Activated naive CD4-positive, alpha-beta T cell treated with anti-CD3 and anti-CD28 coated beads, Interleukin-2, amount 10 ng/mL, durations not matched to agents 7 days and 5 days (primary cell): ENCODE results near the gene ZFP36L1.

Source experiments
- CTCF ChIA-PET: fragments of 350-600 bp; sonication (Branson Sonifier 250); formaldehyde crosslinking; loops from one replicate; lab custom pipeline; 2021; ENCODE audit warnings: antibody characterized with exemption; lab: Charles Lee
- DNase-seq: peaks from one replicate; pipeline ENCODE4 v3.0.0-alpha.2; 2020
- H3K27ac Mint-ChIP-seq: one replicate; pipeline ENCODE4 v1.8.0; 2021; ENCODE audit warnings: mild to moderate bottlenecking, moderate library complexity, mixed read lengths
- H3K27me3 Mint-ChIP-seq: one replicate; pipeline ENCODE4 v1.8.0; 2021; ENCODE audit warnings: mild to moderate bottlenecking, mixed read lengths
- H3K36me3 Mint-ChIP-seq: one replicate; pipeline ENCODE4 v1.8.0; 2021; ENCODE audit warnings: mixed read lengths
- H3K4me1 Mint-ChIP-seq: one replicate; pipeline ENCODE4 v1.8.0; 2021; ENCODE audit warnings: mixed read lengths
- H3K4me3 Mint-ChIP-seq: one replicate; pipeline ENCODE4 v1.8.0; 2021; ENCODE audit warnings: mild to moderate bottlenecking, moderate library complexity, mixed read lengths
- H3K9me3 Mint-ChIP-seq: one replicate; pipeline ENCODE4 v1.8.0; 2021; ENCODE audit warnings: mixed read lengths

ZFP36L1 gene

DNA sequence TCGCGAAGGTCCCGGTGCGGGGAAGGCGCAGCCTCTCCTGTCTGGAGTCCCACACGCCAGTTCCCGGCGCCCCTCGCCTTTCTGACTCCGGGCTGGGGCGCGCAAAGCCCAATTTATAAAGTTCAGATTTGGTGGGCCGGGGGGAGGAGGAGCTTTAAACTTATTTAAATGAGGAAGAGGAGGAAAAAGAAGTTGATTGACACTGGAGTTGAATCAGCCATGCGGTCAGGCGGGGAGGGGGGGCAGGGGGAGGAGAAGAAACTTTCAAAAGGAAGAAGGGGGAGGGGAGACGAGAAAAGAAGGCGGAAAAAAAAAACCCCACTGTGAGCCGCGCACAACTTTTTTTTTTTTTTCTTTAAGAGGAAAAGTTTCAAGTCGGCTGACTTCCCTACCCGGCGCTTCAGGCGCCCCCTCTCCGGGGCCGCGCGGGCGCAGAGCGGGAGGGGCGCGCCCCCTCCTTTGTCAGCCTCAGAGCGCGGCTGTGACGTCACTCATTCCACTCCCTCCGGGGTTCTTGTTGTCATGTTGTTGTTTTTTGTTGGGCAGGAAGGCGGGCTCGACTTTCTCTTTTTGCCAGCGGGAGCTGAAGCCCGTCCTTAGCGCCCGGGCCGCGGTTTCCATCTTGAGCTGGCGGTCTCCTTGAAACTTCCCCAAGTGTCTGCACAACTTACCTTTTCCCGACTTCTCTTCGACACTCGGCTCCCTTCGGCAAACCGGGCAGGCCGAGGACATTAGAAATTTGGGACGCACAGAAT lies at the start of gene ZFP36L1:
Gene ZFP36L1 (minus strand): TSS at position 89 of the 755 bp plus-strand sequence. CDS start 129 bp downstream, outside the sequence.
- CTCF ChIA-PET, result interaction anchor here (0.6 to 1.2 kb wide), 2 partner anchors 20 to 23 kb away, joined by 3 to 8 read pairs; no protein-coding TSS in a partner anchor
- peak; percentile 97 for DNase-seq
- Mint-ChIP-seq H3K4me1 (peaks cover 48% of the 10 kb centered on the region), H3K4me3 (peak within 1 kb of the TSS; percentile 95), H3K27me3 (peaks cover 8% of the 10 kb centered on the region), H3K27ac (peak within 1 kb of the TSS; percentile 100), H3K36me3 (peaks cover 50% of the 10 kb centered on the region), H3K9me3 (no peaks in the 10 kb centered on the region)

GRCh38 chr14:68842298-68842697 lies 49.4 kb upstream of the ZFP36L1 start:
- H3K27ac Mint-ChIP-seq, result no peak overlapping the region
- H3K4me1 Mint-ChIP-seq, result peaks cover 18% of the 10 kb centered on the region
- H3K27me3 Mint-ChIP-seq, result peaks cover 16% of the 10 kb centered on the region
- no peak overlapping the region for H3K4me3 Mint-ChIP-seq
- H3K9me3 Mint-ChIP-seq, result peaks cover 4% of the 10 kb centered on the region
- CTCF ChIA-PET, result interaction anchor here (0.9 to 3.4 kb wide), 5 partner anchors 17 to 906 kb away, joined by 3 to 48 read pairs (median 6); no protein-coding TSS in a partner anchor
- no peak for DNase-seq
- H3K36me3 Mint-ChIP-seq, result no peaks in the 10 kb centered on the region

DNA sequence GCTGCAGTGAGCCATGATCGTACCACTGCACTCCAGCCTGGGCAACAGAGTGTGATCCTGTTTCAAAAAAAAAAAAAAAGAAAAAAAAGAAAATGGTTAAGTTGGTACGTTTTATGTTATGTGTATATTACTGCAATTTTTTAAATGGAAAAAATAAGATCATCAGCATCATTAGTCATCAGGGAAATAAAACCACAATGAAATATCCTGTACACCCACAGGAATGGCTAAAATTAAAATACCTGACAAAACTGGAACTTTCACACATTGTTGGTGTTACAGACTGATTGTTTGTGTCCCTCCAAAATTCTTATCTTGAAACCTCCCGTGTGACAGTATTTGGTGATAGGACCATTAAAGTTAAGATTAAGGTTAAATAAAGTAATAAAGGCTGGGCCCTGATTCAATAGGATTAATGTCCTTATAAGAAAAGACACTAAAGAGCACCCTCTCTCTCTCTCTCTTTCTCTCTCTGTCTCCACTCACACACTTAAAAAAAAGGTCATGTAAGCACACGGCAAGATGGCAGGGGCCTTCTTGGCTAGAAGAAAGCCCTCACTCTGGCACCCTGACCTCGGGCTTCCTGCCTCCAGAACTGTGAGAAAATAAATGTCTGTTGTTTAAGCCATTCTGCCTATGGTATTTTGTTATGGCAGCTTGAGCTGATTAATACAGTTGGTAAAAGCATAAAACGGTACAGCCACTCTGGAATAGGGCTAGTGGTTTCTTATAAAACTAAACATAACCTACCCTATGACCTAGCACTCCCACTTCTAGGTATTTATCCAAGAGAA lies 48.3 kb upstream of the ZFP36L1 start:
- CTCF ChIA-PET, result interaction anchor here (1.8 kb wide), 1 partner anchor 16 kb away, joined by 8 read pairs; no protein-coding TSS in a partner anchor
- DNase-seq, result no peak
- H3K36me3 Mint-ChIP-seq, result peaks cover 6% of the 10 kb centered on the region
- H3K4me1 Mint-ChIP-seq, result peaks cover 20% of the 10 kb centered on the region
- H3K4me3 Mint-ChIP-seq, result no peak overlapping the region
- H3K27me3 Mint-ChIP-seq, result peaks cover 16% of the 10 kb centered on the region
- no peak overlapping the region for H3K27ac Mint-ChIP-seq
- H3K9me3 Mint-ChIP-seq, result peaks cover 13% of the 10 kb centered on the region

- Mint-ChIP-seq H3K4me3 (no peak overlapping the region), H3K36me3 (peaks cover 12% of the 10 kb centered on the region), H3K9me3 (peaks cover 19% of the 10 kb centered on the region), H3K27ac (no peak overlapping the region), H3K4me1 (peaks cover 27% of the 10 kb centered on the region), H3K27me3 (peaks cover 16% of the 10 kb centered on the region)
- CTCF ChIA-PET, result interaction anchor here (1.8 kb wide), 1 partner anchor 15 kb away, joined by 8 read pairs; no protein-coding TSS in a partner anchor
- no peak for DNase-seq
Measured at GRCh38 chr14:68840454-68840853, 47.6 kb upstream of the ZFP36L1 start.

DNA sequence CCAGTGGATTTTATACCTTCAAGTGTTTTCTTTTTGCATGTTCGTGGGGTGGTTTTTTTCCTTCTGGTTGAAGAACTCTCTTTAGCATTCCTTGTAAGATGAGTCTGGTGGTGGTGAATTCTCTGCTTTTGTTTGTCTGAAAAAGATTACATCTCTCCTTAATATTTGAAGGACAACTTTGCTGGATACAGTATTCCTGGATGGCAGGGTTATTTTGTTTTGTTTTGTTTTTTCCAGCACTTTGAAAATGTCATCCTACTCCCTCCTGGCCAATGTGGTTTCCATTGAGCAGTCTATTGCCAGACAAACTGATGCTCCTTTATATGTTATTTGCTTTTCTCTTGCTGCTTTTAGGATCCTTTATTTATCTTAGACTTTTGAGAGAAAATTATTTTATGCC lies 43.2 kb upstream of the ZFP36L1 start:
- H3K27me3 Mint-ChIP-seq, result peaks cover 10% of the 10 kb centered on the region
- no peak for DNase-seq
- no peak overlapping the region for H3K27ac Mint-ChIP-seq
- H3K4me1 Mint-ChIP-seq, result peaks cover 16% of the 10 kb centered on the region
- H3K9me3 Mint-ChIP-seq, result peaks cover 25% of the 10 kb centered on the region
- CTCF ChIA-PET, result no interaction called here
- peaks cover 19% of the 10 kb centered on the region for H3K36me3 Mint-ChIP-seq
- no peak overlapping the region for H3K4me3 Mint-ChIP-seq

DNA sequence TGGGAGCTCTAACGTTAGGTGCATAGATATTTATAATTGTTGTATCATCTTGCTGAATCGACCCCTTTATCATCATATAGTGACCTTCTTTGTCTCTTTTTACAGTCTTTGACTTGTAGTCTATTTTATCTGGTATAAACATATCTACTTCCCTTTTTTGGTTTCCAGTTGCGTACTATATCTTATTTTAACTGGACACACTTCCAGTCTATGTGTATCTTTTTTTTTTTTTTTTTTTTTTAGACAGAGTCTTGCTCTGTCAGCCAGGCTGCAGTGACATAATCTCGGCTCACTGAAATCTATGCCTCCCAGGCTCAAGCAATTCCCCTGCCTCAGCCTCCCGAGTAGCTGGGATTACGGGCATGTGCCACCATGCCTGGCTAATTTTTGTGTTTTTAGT lies 41.9 kb upstream of the ZFP36L1 start:
- no peak for DNase-seq
- H3K4me3 Mint-ChIP-seq, result no peak overlapping the region
- H3K27ac Mint-ChIP-seq, result no peak overlapping the region

DNA sequence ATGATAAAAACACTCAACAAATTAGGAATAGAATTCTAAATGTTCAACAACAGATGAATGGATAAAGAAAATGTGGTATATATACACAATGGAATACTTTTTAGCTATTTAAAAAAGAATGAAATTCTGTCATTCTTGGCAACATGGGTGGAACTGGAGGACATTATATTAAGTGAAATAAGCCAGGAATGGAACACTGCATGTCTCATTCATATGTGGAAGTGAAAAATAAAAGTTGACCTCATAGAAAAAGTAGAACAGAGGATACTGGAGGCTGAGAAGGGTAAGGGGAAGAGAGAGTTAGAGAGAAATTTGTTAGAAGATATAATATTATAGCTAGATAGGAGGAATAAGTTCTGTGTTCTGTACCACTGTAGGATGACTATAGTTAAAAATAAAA lies 35.8 kb upstream of the ZFP36L1 start:
- CTCF ChIA-PET, result interaction anchor here (2.3 to 6.4 kb wide), 2 partner anchors 9 to 15 kb away, joined by 9 to 48 read pairs; no protein-coding TSS in a partner anchor
- peaks cover 4% of the 10 kb centered on the region for H3K36me3 Mint-ChIP-seq
- no peak overlapping the region for H3K4me3 Mint-ChIP-seq
- peaks cover 16% of the 10 kb centered on the region for H3K27me3 Mint-ChIP-seq
- no peak for DNase-seq
- no peaks in the 10 kb centered on the region for H3K9me3 Mint-ChIP-seq
- H3K4me1 Mint-ChIP-seq, result peaks cover 5% of the 10 kb centered on the region
- H3K27ac Mint-ChIP-seq, result no peak overlapping the region

More for the DNA sequence above, 41.9 kb upstream of the ZFP36L1 start:
- H3K4me1 Mint-ChIP-seq, result peaks cover 12% of the 10 kb centered on the region
- H3K9me3 Mint-ChIP-seq, result peaks cover 25% of the 10 kb centered on the region
- CTCF ChIA-PET, result interaction anchor here (1.4 kb wide), 1 partner anchor 10 kb away, joined by 6 read pairs; no protein-coding TSS in a partner anchor
- peaks cover 13% of the 10 kb centered on the region for H3K27me3 Mint-ChIP-seq
- peaks cover 19% of the 10 kb centered on the region for H3K36me3 Mint-ChIP-seq

GRCh38 chr14:68825729-68826128 lies 32.9 kb upstream of the ZFP36L1 start:
- Mint-ChIP-seq H3K27me3 (peaks cover 7% of the 10 kb centered on the region), H3K4me1 (peaks cover 18% of the 10 kb centered on the region), H3K27ac (no peak overlapping the region), H3K4me3 (no peak overlapping the region), H3K9me3 (no peaks in the 10 kb centered on the region), H3K36me3 (no peaks in the 10 kb centered on the region)
- no peak for DNase-seq
- CTCF ChIA-PET, result interaction anchor here (0.6 to 6.4 kb wide), 7 partner anchors 8 to 572 kb away, joined by 3 to 48 read pairs (median 4); no protein-coding TSS in a partner anchor

DNA sequence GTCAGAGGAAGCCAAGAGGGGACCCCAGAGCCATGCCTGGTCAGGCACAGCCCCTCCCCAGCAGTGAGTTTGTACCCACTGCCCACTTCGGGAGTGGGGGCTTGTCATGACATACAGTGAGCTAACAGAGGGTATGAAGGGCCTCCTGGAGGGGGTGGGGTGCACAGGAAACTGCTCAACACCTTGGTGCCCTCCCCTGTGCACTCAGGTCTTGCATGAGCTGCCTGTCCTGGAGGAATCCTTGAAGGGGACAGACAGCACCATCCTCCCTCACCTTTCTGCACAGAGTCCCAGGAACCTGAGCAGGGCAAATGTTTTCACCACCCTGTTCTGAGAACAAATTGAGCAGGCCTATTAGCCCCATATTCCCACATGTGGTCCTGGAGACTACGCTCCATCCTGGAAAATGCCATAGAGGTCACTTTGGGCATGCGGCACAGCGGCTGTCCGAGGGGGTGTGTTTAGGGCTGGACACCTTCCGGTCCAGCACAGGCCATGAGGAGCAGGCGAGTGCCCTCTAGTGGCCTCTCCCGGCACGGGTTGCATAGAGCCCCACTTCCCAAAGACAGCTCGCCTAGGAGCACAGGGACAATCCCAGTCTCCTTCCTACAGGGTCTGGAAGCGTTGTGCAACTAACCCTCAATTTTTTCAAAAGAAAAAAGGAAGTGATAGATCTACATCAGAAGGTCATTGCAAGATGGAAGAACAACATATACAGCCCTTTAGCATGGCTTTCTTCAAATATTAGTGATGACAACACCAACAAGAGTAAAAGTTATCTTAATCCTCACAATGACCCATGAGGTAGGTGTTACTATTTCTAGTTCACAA lies 31.9 kb upstream of the ZFP36L1 start:
- Mint-ChIP-seq H3K27ac (no peak overlapping the region), H3K4me1 (peaks cover 28% of the 10 kb centered on the region), H3K4me3 (no peak overlapping the region), H3K36me3 (no peaks in the 10 kb centered on the region), H3K9me3 (no peaks in the 10 kb centered on the region), H3K27me3 (peaks cover 6% of the 10 kb centered on the region)
- CTCF ChIA-PET, result interaction anchor here (0.7 to 6.4 kb wide), 10 partner anchors 7 to 1127 kb away, joined by 3 to 48 read pairs (median 4); no protein-coding TSS in a partner anchor
- DNase-seq, result peak; percentile 48

DNA sequence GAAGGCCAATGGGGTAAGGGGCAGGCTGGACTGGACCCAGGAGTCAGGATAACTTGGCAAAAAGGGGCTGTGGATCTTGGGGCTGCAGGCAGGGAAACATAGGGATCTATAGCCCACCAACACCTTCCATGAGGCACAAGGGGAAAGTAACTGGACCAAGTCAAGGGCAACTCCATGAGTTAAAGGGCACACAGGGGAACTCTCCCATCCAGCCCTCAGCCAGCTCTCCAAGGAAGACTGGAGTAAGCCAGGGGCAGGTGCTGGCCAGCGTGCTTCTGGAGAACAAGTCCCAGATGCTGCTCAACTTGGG lies 31.3 kb upstream of the ZFP36L1 start:
- Mint-ChIP-seq H3K36me3 (no peaks in the 10 kb centered on the region), H3K4me3 (no peak overlapping the region), H3K27ac (no peak overlapping the region), H3K9me3 (no peaks in the 10 kb centered on the region), H3K4me1 (peaks cover 33% of the 10 kb centered on the region), H3K27me3 (peaks cover 4% of the 10 kb centered on the region)
- DNase-seq, result no peak
- CTCF ChIA-PET, result interaction anchor here (0.7 to 6.4 kb wide), 7 partner anchors 10 to 1126 kb away, joined by 3 to 48 read pairs (median 3); no protein-coding TSS in a partner anchor

DNA sequence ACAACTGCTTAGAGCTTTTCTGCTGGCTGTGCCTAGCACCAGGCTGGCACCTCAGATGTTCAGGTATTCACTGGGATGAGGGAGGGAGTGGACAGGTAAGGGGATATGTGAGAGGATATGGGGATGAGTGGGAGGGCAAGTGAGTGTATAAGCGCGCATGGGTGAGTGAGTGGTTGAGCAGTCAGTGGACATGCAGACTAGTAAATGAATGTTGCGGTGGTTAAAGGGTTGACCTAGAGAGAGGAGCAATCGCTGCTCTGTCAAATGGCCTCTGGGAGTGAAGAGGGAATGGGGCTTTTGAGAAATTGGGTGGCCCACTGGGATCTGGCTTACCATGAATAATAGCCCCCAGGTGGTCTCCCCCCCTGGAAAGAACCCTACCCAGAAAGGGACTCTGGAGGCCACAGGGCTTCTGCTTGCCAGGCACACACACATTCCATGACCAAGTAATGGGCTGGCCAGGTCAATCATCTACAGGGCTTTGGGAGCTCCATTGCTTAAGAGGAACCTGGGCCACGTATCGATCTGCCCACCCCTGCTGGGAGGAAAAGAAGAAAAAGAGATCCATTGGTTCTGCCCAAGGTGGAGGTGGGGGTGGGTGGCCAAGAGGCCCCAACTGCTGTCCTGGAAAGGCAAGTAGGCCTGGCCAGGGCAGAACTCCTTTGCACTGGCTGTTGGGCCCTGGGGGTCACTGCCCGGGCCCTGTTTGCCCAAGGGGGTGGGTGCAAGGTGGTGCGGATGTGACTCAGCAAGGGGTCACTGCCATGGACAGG lies 30.8 kb upstream of the ZFP36L1 start:
- Mint-ChIP-seq H3K4me1 (peaks cover 36% of the 10 kb centered on the region), H3K9me3 (no peaks in the 10 kb centered on the region), H3K4me3 (no peak overlapping the region), H3K36me3 (no peaks in the 10 kb centered on the region), H3K27me3 (peaks cover 4% of the 10 kb centered on the region), H3K27ac (no peak overlapping the region)
- no peak for DNase-seq
- CTCF ChIA-PET, result interaction anchor here (0.7 to 6.4 kb wide), 5 partner anchors 10 to 1126 kb away, joined by 3 to 48 read pairs (median 3); no protein-coding TSS in a partner anchor

DNA sequence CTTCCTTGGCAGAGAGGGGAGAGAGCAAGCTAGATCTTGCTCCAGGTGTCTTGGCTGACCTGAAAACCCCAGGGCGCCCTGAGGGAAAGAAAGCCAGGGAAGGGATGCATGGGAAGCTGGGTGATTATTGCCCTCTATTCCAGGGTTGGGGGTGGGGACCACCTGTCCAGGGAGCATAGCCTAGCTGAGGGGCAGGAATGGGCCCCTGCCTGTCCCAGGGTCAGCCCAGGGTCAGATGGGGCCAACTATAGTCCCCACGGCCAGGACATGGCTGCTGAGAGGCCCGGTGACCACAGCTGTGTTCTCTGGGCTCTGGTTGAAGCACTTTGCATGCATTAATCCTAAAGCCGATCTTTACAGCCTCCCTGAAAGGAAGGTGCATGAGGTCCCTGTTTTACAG lies 30.1 kb upstream of the ZFP36L1 start:
- Mint-ChIP-seq H3K27ac (no peak overlapping the region), H3K36me3 (no peaks in the 10 kb centered on the region), H3K4me3 (no peak overlapping the region), H3K4me1 (peaks cover 36% of the 10 kb centered on the region), H3K27me3 (peaks cover under 1% of the 10 kb centered on the region), H3K9me3 (no peaks in the 10 kb centered on the region)
- CTCF ChIA-PET, result interaction anchor here (0.6 to 6.4 kb wide), 3 partner anchors 21 to 1125 kb away, joined by 3 to 48 read pairs (median 3); no protein-coding TSS in a partner anchor
- DNase-seq, result no peak
